HEK293 (cell line): ENCODE results near the gene TUBB2A.

ENCODE experiments used
- AEBP2 ChIP-seq: fragments of 450-650 bp; formaldehyde crosslinking; IDR thresholded peaks from 2 replicates; pipeline ENCODE4 v1.5.1; 2016; ENCODE audit warnings: missing biosample characterization, missing genetic modification characterization, borderline replicate concordance
- HIC1 ChIP-seq: fragments of 450-650 bp; formaldehyde crosslinking; IDR thresholded peaks from 2 replicates; pipeline ENCODE4 v1.5.1; 2016; ENCODE audit warnings: missing biosample characterization, missing genetic modification characterization
- KLF10 ChIP-seq: fragments of 450-650 bp; IDR thresholded peaks from 2 replicates; pipeline ENCODE4 v1.5.1; 2018; ENCODE audit warnings: missing biosample characterization, mild to moderate bottlenecking, missing genetic modification characterization
- KLF16 ChIP-seq: fragments of 450-650 bp; formaldehyde crosslinking; IDR thresholded peaks from 2 replicates; pipeline ENCODE4 v1.5.1; 2017; ENCODE audit warnings: missing biosample characterization, missing genetic modification characterization
- KLF17 ChIP-seq: fragments of 450-650 bp; formaldehyde crosslinking; IDR thresholded peaks from 2 replicates; pipeline ENCODE4 v1.5.1; 2016; ENCODE audit warnings: missing biosample characterization, missing genetic modification characterization
- PRDM4 ChIP-seq: fragments of 450-650 bp; formaldehyde crosslinking; IDR thresholded peaks from 2 replicates; pipeline ENCODE4 v1.5.1; 2017; ENCODE audit warnings: missing biosample characterization, missing genetic modification characterization
- REPIN1 ChIP-seq: fragments of 450-650 bp; formaldehyde crosslinking; IDR thresholded peaks from 2 replicates; pipeline ENCODE4 v1.5.1; 2017; ENCODE audit warnings: missing biosample characterization, missing genetic modification characterization, low read depth
- YY1 ChIP-seq: fragments of 450-650 bp; formaldehyde crosslinking; IDR thresholded peaks from 2 replicates; pipeline ENCODE4 v1.5.1; 2018; ENCODE audit warnings: missing biosample characterization, missing genetic modification characterization
- ZFP69B ChIP-seq: fragments of 450-650 bp; formaldehyde crosslinking; IDR thresholded peaks from 2 replicates; pipeline ENCODE4 v1.5.1; 2016; ENCODE audit warnings: missing biosample characterization, missing genetic modification characterization
- ZIC2 ChIP-seq: fragments of 450-650 bp; formaldehyde crosslinking; IDR thresholded peaks from 2 replicates; pipeline ENCODE4 v1.5.1; 2016; ENCODE audit warnings: missing biosample characterization, missing genetic modification characterization
- ZNF2 ChIP-seq: fragments of 450-650 bp; formaldehyde crosslinking; IDR thresholded peaks from 2 replicates; pipeline ENCODE4 v1.5.1; 2016; ENCODE audit warnings: missing biosample characterization, missing genetic modification characterization
- ZNF335 ChIP-seq: fragments of 450-650 bp; formaldehyde crosslinking; conservative IDR thresholded peaks from 2 replicates; pipeline ENCODE4 v1.5.1; 2016; ENCODE audit warnings: missing biosample characterization, missing genetic modification characterization
- ZNF37A ChIP-seq: fragments of 450-650 bp; IDR thresholded peaks from 2 replicates; pipeline ENCODE4 v1.5.1; 2018; ENCODE audit warnings: missing biosample characterization, missing genetic modification characterization
- ZNF510 ChIP-seq: fragments of 450-650 bp; formaldehyde crosslinking; IDR thresholded peaks from 2 replicates; pipeline ENCODE4 v1.5.1; 2018; ENCODE audit warnings: mild to moderate bottlenecking, missing genetic modification characterization, missing biosample characterization; ENCODE audit not compliant: insufficient replicate concordance
- ZNF560 ChIP-seq: fragments of 450-650 bp; formaldehyde crosslinking; IDR thresholded peaks from 2 replicates; pipeline ENCODE4 v1.5.1; 2017; ENCODE audit warnings: missing biosample characterization, missing genetic modification characterization, borderline replicate concordance
- ZNF626 ChIP-seq: fragments of 450-650 bp; sonication (Bioruptor Pico); formaldehyde crosslinking; IDR thresholded peaks from 2 replicates; pipeline ENCODE4 v1.5.1; 2018; ENCODE audit warnings: missing biosample characterization, missing genetic modification characterization, inconsistent platforms
- ZNF639 ChIP-seq: fragments of 450-650 bp; formaldehyde crosslinking; IDR thresholded peaks from 2 replicates; pipeline ENCODE4 v1.5.1; 2016; ENCODE audit warnings: missing biosample characterization, missing genetic modification characterization
- ZNF670 ChIP-seq: fragments of 450-650 bp; formaldehyde crosslinking; IDR thresholded peaks from 2 replicates; pipeline ENCODE4 v1.5.1; 2016; ENCODE audit warnings: missing biosample characterization, missing genetic modification characterization, low read depth
- ZNF747 ChIP-seq: fragments of 450-650 bp; formaldehyde crosslinking; IDR thresholded peaks from 2 replicates; pipeline ENCODE4 v1.5.1; 2016; ENCODE audit warnings: missing biosample characterization, missing genetic modification characterization
- ZNF76 ChIP-seq: fragments of 450-650 bp; formaldehyde crosslinking; IDR thresholded peaks from 2 replicates; pipeline ENCODE4; 2016; ENCODE audit warnings: low read depth, missing biosample characterization, missing genetic modification characterization, borderline replicate concordance
- TF ChIP-seq, protein P1 (sequence below): fragments of 450-650 bp; formaldehyde crosslinking; conservative IDR thresholded peaks from 2 replicates; pipeline ENCODE4 v1.5.1; 2016; ENCODE audit warnings: low read depth, missing biosample characterization, missing genetic modification characterization
- TF ChIP-seq, protein P2 (sequence below): fragments of 450-650 bp; formaldehyde crosslinking; IDR thresholded peaks from 2 replicates; pipeline ENCODE4 v1.5.1; 2016; ENCODE audit warnings: missing biosample characterization, missing genetic modification characterization
- TF ChIP-seq, protein P3 (sequence below): fragments of 450-650 bp; IDR thresholded peaks from 2 replicates; pipeline ENCODE4 v1.5.1; 2018; ENCODE audit warnings: missing biosample characterization, mild to moderate bottlenecking, missing genetic modification characterization

The TUBB2A gene

GRCh38 chr6:3162565-3163247, 5.4 kb upstream of the TUBB2A start (continued):
- TF ChIP-seq AEBP2 (no peak), ZNF37A (no peak), YY1 (peak; percentile 48; the same call in 1 of the 2 replicates), ZNF76 (tag by site-specific recombination) (no peak), KLF16 (tag by site-specific recombination) (no peak), PRDM4 (tag by site-specific recombination) (no peak), KLF10 (tag by site-specific recombination) (peak; percentile 51; the same call in 1 of the 2 replicates), ZFP69B (tag by site-specific recombination) (peak; percentile 67), ZNF560 (tag by site-specific recombination) (no peak), ZNF626 (no peak), ZNF335 (tag by site-specific recombination) (peak; percentile 87), ZNF510 (no peak), ZNF670 (tag by site-specific recombination) (no peak), ZNF2 (peak; percentile 78; the same call in 1 of the 2 replicates), HIC1 (no peak), REPIN1 (tag by site-specific recombination) (peak; percentile 77; the same call in 1 of the 2 replicates), KLF17 (tag by site-specific recombination) (peak; percentile 86), ZNF747 (tag by site-specific recombination) (no peak), ZIC2 (tag by site-specific recombination) (peak; percentile 75; the same call in 1 of the 2 replicates), ZNF639 (tag by site-specific recombination) (peak; percentile 32; the same call in 1 of the 2 replicates)
- TF ChIP-seq, protein P1, sequence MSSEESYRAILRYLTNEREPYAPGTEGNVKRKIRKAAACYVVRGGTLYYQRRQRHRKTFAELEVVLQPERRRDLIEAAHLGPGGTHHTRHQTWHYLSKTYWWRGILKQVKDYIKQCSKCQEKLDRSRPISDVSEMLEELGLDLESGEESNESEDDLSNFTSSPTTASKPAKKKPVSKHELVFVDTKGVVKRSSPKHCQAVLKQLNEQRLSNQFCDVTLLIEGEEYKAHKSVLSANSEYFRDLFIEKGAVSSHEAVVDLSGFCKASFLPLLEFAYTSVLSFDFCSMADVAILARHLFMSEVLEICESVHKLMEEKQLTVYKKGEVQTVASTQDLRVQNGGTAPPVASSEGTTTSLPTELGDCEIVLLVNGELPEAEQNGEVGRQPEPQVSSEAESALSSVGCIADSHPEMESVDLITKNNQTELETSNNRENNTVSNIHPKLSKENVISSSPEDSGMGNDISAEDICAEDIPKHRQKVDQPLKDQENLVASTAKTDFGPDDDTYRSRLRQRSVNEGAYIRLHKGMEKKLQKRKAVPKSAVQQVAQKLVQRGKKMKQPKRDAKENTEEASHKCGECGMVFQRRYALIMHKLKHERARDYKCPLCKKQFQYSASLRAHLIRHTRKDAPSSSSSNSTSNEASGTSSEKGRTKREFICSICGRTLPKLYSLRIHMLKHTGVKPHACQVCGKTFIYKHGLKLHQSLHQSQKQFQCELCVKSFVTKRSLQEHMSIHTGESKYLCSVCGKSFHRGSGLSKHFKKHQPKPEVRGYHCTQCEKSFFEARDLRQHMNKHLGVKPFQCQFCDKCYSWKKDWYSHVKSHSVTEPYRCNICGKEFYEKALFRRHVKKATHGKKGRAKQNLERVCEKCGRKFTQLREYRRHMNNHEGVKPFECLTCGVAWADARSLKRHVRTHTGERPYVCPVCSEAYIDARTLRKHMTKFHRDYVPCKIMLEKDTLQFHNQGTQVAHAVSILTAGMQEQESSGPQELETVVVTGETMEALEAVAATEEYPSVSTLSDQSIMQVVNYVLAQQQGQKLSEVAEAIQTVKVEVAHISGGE: no peak
- TF ChIP-seq, protein P2, sequence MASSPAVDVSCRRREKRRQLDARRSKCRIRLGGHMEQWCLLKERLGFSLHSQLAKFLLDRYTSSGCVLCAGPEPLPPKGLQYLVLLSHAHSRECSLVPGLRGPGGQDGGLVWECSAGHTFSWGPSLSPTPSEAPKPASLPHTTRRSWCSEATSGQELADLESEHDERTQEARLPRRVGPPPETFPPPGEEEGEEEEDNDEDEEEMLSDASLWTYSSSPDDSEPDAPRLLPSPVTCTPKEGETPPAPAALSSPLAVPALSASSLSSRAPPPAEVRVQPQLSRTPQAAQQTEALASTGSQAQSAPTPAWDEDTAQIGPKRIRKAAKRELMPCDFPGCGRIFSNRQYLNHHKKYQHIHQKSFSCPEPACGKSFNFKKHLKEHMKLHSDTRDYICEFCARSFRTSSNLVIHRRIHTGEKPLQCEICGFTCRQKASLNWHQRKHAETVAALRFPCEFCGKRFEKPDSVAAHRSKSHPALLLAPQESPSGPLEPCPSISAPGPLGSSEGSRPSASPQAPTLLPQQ (tag by site-specific recombination): peak; percentile 80
- TF ChIP-seq, protein P3, sequence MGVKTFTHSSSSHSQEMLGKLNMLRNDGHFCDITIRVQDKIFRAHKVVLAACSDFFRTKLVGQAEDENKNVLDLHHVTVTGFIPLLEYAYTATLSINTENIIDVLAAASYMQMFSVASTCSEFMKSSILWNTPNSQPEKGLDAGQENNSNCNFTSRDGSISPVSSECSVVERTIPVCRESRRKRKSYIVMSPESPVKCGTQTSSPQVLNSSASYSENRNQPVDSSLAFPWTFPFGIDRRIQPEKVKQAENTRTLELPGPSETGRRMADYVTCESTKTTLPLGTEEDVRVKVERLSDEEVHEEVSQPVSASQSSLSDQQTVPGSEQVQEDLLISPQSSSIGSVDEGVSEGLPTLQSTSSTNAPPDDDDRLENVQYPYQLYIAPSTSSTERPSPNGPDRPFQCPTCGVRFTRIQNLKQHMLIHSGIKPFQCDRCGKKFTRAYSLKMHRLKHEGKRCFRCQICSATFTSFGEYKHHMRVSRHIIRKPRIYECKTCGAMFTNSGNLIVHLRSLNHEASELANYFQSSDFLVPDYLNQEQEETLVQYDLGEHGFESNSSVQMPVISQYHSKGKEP (tag by site-specific recombination): no peak; the same call in 1 of the 2 replicates
